Left ventricle myocardium superior (tissue), 1 donor: Measurements from ENCODE around the gene DHCR24. TPM values are rescaled to one million over a fixed set of nuclear protein-coding genes. Genes with fewer than 3 reads are reported as not detected.
"Not testable (repeated sequence)": the region's sequence is repeated elsewhere in the genome, so short reads cannot be mapped to it uniquely, and the experiment has no call there.

Source experiments
- ATAC-seq: fragments of 200-7000 bp; cut with Tn5 transposase; one replicate; pipeline ENCODE4 v1.9.1; 2020; ENCODE audit warnings: mild to moderate bottlenecking, moderate library complexity
- DNase-seq: peaks from one replicate; pipeline ENCODE4 v3.0.0-alpha.2; 2020
- intact Hi-C: fragments of 100-400 bp; cut with micrococcal nuclease; formaldehyde crosslinking; loops from one replicate; pipeline ENCODE4 v1.11.0; 2022
- long read RNA-seq: library from polyadenylated mRNA; unstranded; transcript quantifications from one replicate; pipeline ENCODE4 v2.0.0, GENCODE V29; 2021
- total RNA-seq: library from RNA; stranded (reverse); fragmentation: NEBNext Ultra II Directional; extraction: Animal tissue kit (Norgen Biotek cat#: 25700); gene quantifications from one replicate; pipeline ENCODE4 v1.2.1, GENCODE V29; 2021
- donor health status: DM: no; HTN: yes; CAD: no; lungs with severe emphysema.

Gene DHCR24, protein sequence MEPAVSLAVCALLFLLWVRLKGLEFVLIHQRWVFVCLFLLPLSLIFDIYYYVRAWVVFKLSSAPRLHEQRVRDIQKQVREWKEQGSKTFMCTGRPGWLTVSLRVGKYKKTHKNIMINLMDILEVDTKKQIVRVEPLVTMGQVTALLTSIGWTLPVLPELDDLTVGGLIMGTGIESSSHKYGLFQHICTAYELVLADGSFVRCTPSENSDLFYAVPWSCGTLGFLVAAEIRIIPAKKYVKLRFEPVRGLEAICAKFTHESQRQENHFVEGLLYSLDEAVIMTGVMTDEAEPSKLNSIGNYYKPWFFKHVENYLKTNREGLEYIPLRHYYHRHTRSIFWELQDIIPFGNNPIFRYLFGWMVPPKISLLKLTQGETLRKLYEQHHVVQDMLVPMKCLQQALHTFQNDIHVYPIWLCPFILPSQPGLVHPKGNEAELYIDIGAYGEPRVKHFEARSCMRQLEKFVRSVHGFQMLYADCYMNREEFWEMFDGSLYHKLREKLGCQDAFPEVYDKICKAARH
- total RNA-seq, result 9.8 TPM
- long read RNA-seq, full-length matches to known transcripts, result 6 of 13 reads
- long read RNA-seq, partial matches to known transcripts, result 3 of 13 reads
- long read RNA-seq, other reads (novel, unspliced or antisense), result 4 of 13 reads

DNA sequence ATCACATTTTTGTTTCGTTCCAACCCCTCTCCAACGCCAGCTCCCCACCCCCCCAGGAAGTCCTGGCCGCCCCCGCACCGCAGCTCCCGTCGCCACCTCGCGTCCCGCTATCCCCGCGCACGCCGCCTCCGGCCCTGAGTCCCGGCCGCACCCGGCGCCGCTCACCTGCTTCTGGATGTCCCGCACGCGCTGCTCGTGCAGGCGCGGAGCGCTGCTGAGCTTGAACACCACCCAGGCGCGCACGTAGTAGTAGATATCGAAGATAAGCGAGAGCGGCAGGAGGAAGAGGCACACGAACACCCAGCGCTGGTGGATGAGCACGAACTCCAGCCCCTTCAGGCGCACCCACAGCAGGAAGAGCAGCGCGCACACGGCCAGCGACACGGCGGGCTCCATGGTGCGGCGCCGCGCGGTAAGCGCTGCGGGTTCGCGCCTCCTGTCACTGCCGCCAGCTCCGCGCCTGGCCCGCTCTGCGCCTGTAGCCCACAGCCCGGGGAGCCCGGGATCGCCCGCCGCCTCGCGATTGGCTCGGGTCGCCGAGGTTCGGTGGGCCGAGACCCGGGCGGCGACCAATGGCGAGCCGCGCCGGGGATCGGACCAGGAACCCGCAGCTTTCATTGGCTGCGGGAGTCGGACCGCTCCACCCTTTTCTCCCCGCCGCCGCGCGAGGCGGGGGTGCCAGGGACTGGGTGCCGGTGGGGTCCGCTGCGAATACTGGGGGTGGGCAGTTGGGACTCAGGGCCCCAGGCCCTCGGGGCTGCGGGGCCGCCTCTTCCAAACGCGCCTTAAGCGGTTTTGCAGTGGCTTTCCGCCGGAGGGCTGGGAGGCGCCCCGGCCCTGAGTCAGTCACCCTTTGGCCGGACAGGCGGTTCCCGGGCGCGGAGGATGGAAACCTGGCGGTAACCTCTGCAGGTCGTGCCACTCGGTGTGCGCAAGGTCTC is at the start of gene DHCR24:
DHCR24 (minus strand) TSS at position 472 of the 941 bp plus-strand sequence; CDS start at position 396, 76 bp downstream.
- DNase-seq, result peak; percentile 91
- peak; percentile 99 for ATAC-seq
- intact Hi-C loops, result no loop called here

DNA sequence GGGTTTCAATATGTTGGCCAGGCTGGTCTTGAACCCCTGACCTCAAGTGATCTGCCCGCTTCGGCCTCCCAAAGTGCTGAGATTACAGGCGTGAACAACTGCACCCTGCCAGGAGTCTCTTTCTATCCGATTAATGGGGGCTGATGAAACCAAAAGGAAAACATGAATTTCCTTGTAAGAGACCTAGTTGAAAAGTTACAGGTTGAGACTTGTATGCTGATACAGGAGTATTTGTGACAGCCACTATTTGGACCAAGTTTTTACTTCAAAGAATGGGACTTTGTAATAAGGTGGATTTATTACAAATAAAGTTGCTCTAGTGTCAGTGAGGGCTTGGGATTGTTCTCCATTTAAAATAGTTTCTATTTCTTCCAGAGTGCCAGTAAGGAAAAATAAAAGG is 49.8 kb upstream of the DHCR24 start:
- ATAC-seq, result no peak
- intact Hi-C loops, result no loop called here
- no peak for DNase-seq

DNA sequence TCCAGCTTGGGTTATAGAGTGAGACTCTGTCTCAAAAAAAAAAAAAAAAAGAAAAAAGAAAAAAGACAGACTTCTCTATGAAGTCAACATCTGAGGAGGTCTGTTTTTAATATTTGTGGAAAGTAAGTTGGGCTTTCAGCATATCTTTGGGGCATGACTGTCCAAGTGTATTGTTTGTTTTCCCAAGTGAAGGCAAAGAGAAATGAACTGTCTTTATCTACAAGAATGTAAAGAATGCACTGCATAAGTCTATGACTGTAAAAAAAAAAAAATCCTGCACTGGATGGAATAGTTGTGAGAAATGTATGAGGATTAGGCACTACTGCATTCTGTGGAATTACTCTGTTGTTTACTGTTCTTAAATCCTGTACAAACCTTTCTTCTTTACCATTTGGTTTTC is 47.9 kb upstream of the DHCR24 start:
- DNase-seq (no peak), ATAC-seq (no peak)
- intact Hi-C loops, result no loop called here

DNA sequence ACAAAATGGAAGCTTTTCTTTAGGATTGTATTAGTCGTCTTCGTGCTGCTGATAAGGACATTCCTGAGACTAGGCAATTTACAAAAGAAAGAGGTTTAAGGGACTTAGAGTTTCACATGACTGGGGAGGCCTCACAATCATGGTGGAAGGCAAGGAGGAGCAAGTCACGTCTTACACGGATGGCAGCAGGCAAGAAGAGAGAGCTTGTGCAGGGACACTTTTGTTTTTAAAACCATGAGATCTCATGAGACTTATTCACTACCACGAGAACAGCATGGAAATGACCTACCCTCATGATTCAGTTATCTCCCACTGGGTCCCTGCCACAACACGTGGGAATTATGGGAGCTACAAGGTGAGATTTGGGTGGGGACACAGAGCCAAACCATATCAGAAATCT is 47.1 kb upstream of the DHCR24 start:
- ATAC-seq, intact Hi-C loops, DNase-seq: not testable (repeated sequence)

DNA sequence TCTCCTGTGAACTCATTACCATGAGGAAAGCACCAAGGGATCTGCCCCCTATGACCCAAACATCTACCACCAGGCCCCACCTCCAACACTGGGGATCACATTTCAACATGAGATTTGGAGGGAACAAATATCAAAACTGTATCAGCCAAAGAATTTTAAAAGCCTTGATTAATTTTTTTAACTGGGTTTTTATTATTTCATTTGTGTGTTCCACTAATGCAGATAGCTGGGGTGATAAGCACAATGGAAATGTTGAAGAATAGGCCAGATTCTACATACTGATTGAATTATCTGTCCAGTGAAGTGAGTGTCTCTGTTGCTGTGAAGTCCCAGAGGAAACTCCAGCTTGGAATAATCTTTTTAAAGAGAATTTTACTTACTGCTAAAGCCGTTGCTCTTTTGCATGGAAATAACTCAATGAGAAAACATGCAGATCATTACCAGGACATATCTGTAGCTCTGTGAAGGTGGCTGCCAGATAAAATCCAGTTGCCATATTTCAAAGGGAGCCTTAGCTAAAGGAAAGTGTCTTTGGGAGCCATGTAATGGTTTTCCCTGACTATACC is 44.4 kb upstream of the DHCR24 start:
- DNase-seq (no peak), ATAC-seq (no peak)
- intact Hi-C loops, result no loop called here

DNA sequence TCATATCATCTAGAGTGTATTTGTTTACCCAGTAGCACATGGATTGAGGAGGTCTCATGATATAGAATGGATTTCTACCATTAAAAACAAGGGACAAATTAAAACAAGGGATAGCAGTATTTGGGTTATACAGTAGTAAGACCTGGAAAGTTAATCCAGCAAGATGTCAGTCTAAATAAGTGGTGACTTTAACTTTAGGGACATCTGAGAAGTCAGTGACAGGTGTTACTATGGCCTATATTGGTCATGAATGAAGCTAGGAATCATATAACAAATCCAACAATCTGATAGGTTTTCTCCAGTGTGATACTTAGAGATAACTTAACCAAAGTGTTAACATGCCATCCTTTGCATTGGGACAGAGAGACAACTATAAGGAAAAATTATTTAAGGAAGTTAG is 42.7 kb upstream of the DHCR24 start:
- intact Hi-C loops, result no loop called here

DNA sequence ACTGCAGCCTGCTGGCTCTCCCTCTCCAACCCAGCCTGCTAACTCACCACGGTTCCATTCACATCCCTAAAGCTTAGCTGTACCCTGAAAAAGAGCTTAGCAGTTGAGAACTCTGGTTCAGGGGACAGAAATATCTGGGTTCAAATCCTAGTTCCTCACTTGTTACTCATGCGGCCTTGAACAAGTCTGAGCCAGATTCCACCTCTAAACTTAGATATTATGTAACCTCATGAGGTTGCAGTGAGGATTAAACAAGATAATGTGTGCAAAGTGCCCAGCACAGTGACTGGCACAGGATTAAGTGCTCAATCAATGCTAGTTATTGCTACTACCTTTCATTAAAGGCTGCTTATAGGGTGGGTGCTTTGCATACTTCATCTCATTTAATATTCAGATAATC is 41.3 kb upstream of the DHCR24 start:
- ATAC-seq, result peak; percentile 61
- no peak for DNase-seq
- intact Hi-C loops, result no loop called here

More for the DNA sequence above, 42.7 kb upstream of the DHCR24 start:
- no peak for ATAC-seq
- no peak for DNase-seq

DNA sequence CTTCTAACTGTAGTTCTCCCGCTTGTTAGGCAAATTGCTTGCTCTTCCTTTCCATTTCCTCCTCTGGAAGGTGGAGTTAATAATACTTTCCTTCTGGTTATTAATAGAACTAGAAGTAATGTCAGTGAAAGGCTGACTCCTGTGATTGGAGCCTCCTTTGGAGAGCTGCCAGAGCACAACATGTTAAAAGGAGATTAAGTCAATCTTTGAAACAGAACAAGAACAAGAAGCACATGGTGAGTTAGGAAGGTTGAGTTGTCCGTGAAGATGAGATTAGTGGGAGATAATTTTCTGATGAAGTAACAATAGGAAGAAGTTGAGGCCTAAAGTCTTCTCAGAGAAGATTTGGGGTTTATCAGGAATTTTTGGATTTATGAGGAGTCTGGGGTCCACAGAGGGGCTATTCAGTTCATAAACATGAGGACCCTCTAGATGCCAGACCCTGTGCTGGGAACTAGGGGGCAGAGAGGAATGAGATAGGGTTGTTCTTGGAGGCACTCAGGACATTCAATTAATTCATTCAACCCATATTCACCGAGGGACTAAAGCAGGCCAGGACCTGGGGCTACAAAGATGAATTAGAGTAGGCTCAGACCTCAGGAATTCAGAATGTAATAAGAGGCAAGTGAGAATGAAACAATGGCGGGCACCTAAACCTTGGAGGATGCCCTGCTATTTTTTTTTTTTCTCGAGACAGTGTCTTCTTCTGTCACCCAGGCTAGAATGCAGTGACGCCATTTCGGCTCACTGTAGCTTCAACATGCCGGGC is 40.7 kb upstream of the DHCR24 start:
- peak; percentile 78 for ATAC-seq
- intact Hi-C loops, result no loop called here
- peak; percentile 44 for DNase-seq

DNA sequence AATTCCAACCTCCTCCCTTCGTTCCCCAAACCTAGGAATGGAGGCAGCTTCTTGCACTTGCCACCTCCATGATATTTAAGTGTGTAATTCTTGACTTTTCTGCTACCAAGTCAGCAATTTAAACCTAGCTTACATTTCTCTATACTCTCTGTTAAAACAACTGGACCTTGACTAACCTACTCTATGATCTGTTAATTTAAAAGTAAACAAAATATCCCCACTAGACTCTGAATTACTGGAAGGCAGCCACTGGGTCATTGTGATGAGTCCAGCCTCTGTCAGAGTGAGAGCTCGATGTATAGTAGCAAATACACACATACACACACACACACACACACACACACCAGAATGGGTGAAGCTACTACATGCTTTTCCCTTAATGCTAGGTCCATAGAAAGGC is 40.0 kb upstream of the DHCR24 start:
- DNase-seq, result no peak
- intact Hi-C loops, result no loop called here
- peak; percentile 4 for ATAC-seq

DNA sequence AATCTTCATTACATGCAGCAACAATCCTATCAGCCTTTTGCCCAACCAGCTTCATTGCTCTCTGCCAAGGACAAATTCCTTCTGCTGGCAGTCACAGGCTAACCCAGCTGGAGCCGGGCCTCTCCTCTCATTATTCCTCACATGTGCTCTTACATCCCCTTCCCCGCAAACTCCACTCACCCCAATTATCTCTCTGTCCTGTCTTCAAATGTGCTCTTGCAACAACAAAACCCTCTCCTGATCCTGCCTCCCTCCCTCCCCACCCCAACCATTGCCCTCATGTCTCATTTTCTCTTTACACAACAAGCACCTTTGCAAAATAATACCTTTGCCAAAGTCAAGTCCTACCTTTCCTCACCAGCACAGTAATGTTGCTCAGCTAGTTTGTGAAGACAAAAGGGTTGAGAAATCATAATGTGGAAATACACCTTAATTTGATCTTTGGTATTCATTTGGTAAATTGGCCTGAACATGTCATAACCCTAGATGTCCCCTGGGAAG is 36.0 kb upstream of the DHCR24 start:
- ATAC-seq (peak; percentile 79), DNase-seq (peak; percentile 55)
- intact Hi-C loops, result no loop called here

DNA sequence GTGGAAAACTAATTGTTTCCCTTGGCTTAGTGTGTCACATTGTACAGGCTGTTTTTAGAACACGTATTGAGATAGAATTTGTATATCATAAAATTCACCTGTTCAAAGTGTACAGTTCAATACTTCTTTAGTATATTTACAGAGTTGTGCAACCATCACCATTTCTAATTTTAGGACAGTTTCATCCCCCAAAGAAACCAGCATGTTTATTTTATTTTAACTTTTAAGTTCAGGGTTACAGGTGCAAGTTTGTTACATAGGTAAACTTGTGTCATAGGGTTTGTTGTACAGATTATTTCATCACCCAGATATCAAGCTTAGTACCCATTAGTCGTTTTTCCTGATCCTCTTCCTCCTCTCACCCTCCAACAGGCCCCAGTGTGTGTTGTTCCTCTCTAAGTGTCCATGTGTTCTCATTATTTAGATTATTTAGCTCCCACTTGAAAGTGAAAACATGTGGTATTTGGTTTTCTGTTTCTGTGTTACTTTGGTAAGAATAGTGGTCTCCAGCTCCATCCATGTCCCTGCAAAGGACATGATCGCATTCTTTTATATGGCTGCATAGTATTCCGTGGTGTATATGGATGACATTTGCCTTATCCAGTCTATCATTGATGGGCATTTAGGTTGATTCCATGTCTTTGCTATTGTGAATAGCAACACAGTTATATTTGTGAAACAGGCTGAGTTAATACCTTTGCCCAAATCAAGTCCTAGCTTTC is 35.2 kb upstream of the DHCR24 start:
- no peak for DNase-seq
- ATAC-seq, result no peak
- intact Hi-C loops, result no loop called here

DNA sequence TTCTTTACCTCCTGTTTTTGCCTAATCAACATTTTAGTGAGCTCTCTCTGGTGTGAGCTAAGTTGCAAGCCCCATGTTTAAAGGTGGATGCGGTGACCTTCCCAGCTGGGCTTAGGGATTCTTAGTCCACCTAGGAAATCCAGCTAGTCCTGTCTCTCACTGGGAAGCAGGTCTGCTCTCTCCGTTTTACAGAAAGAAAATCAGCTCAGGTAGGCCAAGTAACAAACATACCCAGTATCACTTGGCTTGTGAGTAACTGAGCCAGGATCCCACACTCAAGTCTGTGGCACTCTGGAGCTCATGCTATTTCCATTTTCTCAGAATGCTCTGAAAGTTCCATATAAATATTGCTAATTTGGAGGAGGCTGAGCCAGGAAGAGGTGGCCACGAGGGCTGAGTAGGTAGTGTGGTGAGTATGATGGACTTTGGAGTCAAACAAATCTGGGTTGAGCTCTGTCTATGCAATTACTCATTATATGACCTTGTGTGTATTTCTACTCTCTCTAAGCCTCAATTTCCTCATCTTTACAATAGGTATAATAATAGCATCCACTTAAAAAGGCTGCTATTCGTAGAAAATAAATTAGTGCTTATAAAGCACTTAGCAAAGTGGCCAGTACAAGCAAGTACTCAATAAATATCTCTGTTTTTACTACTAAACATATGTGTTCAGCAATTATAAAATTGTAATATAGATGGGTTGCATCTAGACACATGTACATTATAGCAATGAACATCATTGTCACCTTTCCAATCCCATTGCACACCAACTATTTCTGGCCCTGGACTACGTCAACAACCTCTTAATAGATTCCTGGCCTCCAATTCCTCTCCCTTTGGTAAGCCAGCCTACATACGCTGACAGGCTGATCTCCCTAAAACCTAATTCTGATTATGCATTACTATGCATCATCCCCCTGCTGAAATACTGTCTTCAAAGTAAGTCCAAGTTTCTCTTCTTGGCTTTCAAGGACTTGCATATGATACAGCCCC is 32.7 kb upstream of the DHCR24 start:
- ATAC-seq, result peak; percentile 80
- DNase-seq, result no peak
- intact Hi-C loops, result no loop called here

DNA sequence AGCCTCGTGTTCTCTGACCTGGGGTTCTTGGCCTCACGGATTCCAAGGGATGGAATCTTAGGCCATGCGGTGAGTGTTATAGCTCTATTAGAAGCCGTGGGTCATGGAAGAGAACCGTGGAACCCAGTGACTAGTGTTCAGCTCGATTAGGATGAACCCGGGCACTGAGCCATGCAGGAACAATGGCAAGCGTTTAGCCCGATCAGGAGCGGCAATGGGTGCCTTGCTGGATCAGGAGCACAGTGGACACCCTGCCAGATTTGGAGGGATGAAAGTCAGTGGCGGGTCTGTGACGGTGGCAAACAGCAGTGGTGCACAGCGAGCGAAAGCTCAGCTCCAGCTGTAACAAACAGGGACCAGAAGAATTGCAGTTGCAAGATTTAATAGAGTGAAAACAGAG is 24.1 kb upstream of the DHCR24 start:
- intact Hi-C loops, ATAC-seq, DNase-seq: not testable (repeated sequence)

DNA sequence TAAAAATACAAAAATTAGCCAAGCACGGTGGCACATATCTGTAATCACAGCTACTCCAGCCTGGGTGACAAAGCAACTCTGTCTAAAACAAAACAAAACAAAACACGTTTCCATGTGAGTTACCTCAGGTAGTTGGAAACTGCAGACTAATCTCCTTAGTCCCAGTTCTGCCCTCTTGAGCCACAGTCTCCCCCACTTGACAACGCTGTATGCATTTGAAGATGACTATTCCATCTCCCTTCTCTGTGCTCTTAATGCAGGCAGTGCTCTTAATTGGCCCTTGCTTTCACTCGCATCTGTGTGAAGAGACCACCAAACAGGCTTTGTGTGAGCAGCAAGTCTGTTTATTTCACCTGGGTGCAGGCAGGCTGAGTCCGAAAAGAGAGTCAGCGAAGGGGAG is 19.6 kb upstream of the DHCR24 start:
- ATAC-seq, result no peak
- intact Hi-C loops, result no loop called here
- DNase-seq, result no peak

DNA sequence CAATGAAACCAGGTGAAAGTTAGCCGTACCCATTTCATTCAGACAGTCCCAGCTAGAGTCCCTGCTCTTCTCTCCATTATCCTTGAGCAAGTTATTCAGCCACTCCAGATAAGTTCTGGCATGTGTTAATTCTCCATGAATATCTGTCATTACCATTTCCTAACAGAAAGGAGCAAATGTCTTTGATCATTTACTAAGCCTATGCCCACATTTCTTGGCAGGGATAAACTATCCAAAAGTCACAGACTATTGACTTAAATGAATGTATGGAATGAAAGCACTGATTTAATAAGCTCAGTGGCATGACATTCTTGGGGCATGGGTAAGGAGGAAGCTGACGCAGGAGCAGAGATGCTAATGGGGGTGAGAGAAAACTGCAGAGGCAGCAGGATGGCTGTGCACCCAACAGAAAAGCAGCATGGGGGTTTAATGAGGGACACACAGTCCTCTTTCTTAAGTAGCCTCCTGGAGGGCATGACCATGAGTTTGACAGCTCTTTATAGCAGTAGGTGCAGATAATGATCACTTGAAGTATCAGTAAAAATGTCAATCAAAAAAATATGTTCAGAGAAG is 17.6 kb upstream of the DHCR24 start:
- intact Hi-C loops, result no loop called here
- DNase-seq (no peak), ATAC-seq (peak; percentile 30)

DNA sequence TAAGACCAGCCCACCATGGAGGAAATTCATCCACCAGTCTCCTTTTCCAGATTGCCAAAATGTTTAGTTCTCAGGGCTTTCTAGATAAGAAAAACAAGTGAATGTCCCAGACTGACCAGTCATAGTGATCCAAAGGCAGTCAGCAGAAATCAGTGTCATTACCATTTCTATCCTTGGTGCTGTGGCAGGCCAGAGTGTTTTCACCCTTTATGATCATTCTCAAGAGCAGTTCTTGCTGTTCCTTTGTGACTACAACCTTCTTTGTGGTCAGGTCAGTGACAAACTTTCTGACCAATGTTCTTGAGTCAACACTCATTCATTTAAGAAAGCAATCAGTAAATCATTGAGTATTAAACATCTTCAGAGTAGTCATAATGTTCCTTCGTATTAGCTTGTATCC is 7.3 kb upstream of the DHCR24 start:
- intact Hi-C loops, result no loop called here
- DNase-seq (no peak), ATAC-seq (no peak)
